GM12873 (cell line): Measurements from ENCODE around the gene OTC.

Source experiments
- CTCF ChIP-seq: IDR thresholded peaks from 2 replicates; pipeline ENCODE4 v1.5.1; 2012; ENCODE audit warnings: low read depth, mild to moderate bottlenecking, moderate library complexity, low read length, control low read depth; ENCODE audit not compliant: insufficient read depth; ENCODE audit errors: missing control alignments

OTC gene

DNA sequence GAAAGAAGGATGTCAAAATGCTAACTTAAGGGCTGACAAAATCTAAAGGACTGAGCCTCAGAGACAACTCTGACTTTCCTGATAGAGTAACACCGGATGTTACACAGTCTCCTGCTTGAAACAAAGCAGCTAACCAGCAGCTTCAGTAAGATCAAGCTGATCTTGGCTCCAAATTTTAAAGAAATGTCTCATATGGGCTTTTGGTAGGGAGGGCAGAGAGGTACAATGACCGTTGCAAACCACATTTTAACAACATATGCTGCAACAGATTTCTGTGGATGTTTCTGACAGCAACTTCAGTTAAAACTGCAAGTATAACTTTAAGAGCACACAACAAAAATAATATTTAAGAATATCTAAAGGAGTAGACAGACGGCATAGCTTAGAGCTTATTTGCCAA, 34.2 kb upstream of the OTC start:
- TF ChIP-seq CTCF: no peak

DNA sequence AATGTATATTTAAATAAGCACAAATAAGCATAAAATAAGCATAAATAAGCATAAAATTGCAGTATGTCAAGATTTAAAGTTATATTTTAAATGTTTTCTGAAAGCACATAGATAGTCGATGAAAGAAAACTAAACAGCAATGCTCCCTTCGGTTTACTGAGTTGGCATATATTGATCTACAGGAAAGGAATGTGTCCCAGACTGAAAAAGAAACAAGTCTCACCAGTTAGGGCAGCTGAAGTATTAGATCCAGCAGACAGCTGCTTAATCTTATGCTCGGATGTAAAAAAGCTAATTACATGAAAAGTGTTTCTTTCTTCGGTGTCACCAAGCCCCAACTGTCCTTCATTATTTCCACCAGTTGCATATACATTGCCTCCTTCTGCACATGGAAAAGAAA, 33.8 kb upstream of the OTC start:
- no peak for TF ChIP-seq CTCF

DNA sequence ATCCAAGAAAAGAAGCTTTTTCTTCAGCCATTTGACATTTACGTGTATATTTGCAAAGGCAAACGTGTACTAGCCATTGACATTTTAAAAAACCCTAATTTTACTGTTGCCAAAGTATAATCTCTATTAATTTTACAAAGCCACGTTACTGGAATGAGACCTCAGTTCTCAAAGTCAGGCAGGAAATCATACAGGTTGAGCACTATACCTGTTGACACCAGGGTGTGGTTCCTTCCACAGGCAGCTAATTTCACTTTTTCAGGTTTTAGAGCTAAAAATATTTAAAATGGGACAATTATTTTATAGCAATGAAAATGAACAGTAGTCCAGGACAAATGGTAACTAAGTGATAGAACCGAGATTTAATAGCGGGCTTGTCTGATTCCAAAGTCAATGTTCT, 31.6 kb upstream of the OTC start:
- TF ChIP-seq CTCF: no peak

DNA sequence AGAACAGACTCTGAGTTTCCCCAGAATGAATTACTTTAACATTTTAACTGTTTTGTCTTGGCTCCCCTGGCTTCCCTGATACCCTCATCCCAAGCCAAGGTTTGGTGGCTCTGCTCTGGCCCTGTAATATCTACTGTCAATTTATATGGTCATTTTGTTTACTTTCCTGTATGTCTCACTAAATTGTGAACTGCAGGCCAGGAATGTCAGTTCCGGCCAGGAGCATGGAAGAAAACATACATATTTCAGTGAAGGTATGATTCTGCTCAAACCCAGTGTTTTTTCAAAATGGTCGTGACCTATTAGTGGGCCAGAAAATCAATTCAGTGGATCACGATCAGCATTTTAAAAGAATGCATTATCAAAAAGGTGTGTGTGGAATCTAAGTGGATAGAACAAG, 26.3 kb upstream of the OTC start:
- TF ChIP-seq CTCF: no peak

- peak; percentile 86 for TF ChIP-seq CTCF
These were observed 25.2 kb upstream of the OTC start, which contains the start of gene RPGR for GRCh38 chrX:38327007-38327774. RPGR (minus strand) TSS chrX:38327509; CDS start chrX:38327367, 142 bp downstream.

GRCh38 chrX:38327775-38328081, 24.7 kb upstream of the OTC start:
- TF ChIP-seq CTCF: no peak

GRCh38 chrX:38332505-38332904, 19.9 kb upstream of the OTC start:
- TF ChIP-seq CTCF: no peak

GRCh38 chrX:38335382-38335781, 17.0 kb upstream of the OTC start:
- TF ChIP-seq CTCF: peak; percentile 1
